ENCODE results near the gene RAB4B.

- TF ChIP-seq, protein P1, sequence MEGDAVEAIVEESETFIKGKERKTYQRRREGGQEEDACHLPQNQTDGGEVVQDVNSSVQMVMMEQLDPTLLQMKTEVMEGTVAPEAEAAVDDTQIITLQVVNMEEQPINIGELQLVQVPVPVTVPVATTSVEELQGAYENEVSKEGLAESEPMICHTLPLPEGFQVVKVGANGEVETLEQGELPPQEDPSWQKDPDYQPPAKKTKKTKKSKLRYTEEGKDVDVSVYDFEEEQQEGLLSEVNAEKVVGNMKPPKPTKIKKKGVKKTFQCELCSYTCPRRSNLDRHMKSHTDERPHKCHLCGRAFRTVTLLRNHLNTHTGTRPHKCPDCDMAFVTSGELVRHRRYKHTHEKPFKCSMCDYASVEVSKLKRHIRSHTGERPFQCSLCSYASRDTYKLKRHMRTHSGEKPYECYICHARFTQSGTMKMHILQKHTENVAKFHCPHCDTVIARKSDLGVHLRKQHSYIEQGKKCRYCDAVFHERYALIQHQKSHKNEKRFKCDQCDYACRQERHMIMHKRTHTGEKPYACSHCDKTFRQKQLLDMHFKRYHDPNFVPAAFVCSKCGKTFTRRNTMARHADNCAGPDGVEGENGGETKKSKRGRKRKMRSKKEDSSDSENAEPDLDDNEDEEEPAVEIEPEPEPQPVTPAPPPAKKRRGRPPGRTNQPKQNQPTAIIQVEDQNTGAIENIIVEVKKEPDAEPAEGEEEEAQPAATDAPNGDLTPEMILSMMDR (IDR thresholded peaks at IDR 0.05), result no peak
- TF ChIP-seq POLR2A (IDR thresholded peaks at IDR 0.05) (no peak), POLR2AphosphoS5 (IDR thresholded peaks at IDR 0.05) (no peak), EP300 (IDR thresholded peaks at IDR 0.05) (no peak)
Measured at GRCh38 chr19:40762754-40763470, 15.1 kb upstream of the RAB4B start.
